ENCODE measurements around the gene CTSF.
"Not testable (repeated sequence)": the region's sequence is repeated elsewhere in the genome, so short reads cannot be mapped to it uniquely, and the experiment has no call there.

CTSF gene

DNA sequence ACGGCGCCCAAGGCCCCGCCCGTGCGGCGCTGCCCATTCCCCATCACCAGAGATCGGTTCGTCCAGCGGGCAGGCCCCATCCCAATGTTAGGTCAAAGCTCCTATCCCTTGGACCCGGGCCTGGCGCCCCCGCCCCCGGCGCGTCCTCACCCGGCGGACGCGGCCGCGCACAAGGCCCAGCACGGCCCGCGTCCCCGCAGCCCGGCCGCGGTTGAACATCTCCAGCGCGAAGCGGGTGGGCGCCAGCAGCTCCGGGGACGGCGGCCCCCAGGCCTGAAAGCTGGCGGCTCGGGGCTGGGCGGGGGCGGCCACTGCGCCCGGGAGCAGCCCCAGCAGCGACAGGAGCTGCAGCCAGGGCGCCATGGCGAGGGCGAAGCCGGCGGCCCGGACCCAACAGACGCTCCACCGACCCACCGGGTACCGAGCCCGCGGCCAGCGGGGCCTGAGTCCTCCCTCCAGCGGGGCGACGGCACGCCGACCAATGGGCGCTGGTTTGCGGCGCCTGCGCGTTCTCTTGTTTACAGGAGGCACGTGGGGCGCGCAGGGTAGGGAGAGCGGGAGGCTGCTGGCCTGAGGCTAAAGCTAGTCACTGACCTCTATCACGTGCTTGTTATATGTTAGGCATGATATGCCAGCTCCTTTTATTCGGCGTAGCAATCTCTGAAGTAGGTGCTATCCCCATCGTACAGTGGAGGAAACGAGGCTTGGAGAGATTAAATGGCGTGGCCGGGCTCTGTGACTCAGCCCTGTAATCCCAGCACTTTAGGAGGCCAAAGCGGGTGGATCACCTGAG lies at the start of gene CTSF:
Gene CTSF, minus strand, starts transcription at position 483 of the 793 bp plus-strand sequence. Its CDS starts 120 bp downstream, at position 363.
- peak; percentile 63 to 67 for DNase-seq (ENCODE audit: low read depth in 2 of 2)

DNA sequence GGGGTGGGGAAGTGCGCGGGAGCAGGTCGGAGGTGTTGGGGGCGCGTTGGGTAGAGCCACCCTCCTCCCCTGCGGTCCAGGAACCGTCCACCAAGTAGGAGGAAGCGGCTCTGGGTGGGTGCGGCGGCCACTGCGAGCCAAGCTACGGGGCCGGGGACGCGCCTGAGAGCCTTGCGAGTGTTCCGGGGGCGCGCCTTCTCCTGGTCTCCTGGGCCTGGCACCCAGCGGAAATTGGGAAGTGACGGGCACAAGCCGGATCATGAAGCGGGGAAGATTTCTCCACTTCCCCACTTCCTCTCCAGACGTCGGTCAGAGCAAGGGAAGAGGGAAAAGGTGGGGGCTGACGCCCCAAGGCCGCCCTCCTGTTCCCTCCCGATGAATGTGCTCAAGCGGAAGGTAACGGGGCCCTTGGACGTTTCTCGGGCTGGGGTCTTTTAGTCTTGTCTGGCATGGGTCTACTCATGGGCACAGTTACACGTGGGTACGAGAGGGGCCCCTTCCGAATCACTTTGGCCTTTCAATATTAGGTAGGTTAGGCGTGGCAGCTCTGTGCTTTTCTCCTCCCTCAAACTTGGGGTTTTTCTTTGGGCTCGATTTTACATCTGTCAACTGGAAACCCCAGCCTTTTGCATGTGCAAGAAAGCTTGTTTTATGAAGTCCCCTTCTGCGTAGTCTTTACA lies 48.9 kb upstream of the CTSF start:
- no peak for DNase-seq (ENCODE audit: low read depth in 2 of 2)

DNA sequence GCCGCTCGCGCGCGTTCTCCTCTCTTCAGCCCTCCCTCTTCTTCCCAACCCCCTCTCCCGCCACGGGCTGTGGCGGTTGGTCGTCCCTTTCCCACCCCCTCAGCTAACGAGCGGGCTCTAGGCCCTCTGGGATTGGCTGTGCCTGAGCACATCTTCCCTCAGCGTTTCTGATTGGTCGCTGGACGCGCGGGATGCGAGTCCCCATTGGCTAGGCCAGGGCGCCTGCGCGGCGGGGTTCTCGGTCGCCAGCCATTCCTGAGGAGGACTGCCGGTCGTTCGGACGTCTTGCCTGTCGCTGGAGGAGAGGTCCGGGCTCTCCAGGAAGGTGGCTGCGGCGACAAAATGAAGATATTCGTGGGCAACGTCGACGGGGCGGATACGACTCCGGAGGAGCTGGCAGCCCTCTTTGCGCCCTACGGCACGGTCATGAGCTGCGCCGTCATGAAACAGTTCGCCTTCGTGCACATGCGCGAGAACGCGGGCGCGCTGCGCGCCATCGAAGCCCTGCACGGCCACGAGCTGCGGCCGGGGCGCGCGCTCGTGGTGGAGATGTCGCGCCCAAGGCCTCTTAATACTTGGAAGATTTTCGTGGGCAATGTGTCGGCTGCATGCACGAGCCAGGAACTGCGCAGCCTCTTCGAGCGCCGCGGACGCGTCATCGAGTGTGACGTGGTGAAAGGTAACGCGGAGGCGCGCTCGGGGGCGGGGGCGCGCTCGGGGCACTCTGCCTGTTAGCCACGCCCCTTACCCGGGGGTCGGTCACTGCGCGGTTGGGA lies 48.2 kb upstream of the CTSF start, which contains the start of gene RBM14:
Gene RBM14, plus strand, starts transcription at position 252 of the 776 bp plus-strand sequence. Its CDS starts 91 bp downstream, at position 343.
- DNase-seq (ENCODE audit: low read depth in 2 of 2) = peak; percentile 96 to 97

DNA sequence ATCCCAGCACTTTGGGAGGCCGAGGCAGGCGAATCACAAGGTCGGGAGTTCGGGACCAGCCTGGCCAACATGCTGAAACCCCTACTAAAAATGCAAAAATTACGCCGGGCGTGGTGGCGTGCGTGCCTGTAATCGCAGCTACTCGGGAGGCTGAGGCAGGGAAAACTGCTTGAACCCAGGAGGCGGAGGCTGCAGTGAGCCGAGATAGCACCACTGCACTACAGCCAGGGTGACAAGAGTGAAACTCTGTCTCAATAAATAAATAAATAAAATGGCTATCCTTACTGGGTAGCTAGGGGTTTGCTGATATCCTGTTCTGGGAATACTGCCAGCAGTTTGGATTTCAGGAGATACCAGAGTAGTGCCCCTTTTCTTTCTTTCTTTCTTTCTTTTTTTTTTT lies 45.7 kb upstream of the CTSF start:
- no peak for DNase-seq (ENCODE audit: low read depth in 2 of 2)

DNA sequence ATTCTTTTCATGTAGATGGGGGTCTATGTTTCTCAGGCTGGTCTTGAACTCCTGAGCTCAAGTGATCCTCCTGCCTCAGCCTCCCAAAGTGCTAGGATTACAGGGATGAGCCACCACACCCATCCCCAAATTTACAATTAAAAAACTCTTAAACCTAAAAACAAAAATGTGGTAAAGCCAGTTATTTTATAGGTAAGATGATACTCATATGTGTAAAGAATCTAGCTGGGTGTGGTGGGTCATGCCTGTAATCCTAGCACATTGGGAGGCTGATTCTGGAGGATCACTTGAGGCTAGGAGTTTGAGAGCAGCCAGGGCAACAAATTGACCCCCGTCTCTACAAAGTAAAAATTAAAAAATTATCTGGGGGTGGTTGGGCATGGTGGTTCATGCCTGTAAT lies 44.1 kb upstream of the CTSF start:
- DNase-seq (ENCODE audit: low read depth in 2 of 2) = no peak

DNA sequence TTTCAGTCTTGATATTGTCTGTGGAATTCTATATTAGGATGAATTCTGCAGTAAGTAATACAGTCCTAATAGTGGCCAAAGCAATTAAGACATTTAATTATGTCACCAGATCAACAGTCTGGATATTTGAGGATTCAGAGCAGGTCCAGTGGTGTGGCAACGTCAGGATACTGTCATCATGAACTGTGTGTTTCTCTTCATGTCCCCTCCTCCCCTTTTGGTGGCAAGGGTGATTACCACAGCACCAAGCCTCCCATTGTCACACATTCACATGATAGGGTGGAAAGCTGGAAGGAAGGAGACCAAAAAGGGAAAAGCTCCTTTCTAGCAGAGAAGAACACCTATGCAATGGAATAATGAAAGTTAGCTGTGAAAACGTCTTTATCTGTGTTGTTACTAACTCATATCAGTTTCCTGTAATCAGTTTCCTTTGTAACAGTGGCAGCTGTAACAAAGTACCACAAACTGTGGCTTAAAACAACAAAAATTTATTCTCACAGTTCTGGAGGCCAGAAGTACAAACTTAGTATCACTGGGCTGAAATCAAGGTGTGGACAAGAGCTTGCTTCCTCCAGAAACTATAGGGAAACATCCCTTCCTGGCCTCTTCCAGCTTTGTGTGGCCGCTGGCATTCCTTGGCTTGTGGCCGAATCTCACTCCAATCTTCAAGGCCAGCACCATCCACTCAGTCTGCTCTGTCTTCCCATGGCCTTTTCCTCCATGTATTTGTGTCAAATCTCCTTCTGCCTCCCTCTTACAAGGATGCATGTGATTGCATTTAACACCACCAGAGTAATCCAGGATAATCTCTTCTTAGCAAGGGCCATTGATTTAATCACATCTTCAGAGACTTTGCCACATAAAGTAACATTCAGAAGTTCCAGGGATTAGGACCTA lies 41.6 kb upstream of the CTSF start:
- no peak for DNase-seq (ENCODE audit: low read depth in 2 of 2)

DNA sequence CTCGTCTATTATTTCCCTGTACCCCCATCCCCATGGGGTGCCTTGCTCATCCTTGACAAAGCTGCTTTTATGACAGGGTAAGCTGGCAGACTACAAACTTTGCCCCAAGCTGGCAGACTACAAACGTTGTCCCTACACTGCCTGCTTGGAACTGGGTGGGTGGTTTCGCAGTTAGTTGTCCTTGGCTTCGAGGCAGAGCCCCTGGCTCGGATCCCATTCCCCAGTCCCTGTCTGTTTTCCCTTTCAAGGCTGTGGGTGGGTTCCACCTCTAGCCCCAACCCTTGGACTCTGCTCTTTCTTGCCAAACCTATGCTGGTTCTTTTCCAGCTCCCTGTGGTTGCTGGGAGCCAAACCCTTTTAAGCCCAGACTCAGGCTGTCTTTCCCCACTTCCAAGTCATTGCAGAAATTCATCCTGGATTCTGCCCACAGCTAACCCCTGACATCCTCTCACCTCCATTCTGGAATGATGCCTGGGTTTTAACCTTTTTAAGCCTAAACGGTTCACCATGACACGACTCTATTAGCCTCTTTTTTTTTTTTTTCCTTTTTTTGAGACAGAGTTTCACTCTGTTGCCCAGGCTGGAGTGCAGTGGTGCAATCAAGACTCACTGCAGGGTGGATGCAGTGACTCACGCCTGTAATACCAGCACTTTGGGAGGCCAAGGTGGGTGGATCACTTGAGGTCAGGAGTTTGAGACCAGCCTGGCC lies 38.9 kb upstream of the CTSF start:
- no peak for DNase-seq (ENCODE audit: low read depth in 2 of 2)

DNA sequence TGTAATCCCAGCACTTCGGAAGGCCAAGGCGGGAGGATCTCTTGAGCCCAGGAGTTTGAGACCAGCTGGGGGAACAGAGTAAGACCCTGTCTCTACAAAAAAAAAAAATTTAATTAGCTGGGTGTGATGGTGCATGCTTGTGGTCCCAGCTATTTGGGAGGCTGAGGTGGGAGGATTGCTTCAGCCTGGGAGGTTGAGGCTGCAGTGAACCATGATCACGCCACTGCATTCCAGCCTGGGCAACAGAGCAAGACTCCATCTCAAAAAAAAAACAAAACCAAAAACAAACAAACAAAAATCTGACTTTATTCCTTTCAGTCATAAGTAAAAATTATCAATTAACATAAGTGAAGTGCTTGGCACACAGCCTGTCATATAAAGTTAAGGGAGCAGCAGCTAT lies 38.2 kb upstream of the CTSF start:
- not testable (repeated sequence) for DNase-seq (ENCODE audit: low read depth in 2 of 2)

DNA sequence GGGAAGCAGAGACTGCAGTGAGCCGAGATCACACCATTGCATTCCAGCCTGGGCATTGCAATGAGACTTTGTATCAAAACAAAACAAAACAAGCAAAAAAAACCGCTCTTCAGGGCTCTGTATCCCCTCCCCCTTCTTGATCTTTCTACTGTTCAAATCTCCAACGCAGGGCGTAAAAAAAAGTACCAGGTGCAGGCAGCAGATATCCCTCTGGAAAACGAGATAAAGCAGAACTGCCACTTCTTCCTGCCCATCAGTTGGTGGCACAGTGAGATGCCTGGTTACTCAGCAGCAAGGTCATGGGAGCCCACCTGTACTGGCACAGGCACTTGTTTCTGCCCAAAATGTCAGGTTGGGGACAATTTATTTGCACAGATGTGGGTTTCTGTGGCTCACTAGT lies 35.7 kb upstream of the CTSF start:
- no peak for DNase-seq (ENCODE audit: low read depth in 2 of 2)

DNA sequence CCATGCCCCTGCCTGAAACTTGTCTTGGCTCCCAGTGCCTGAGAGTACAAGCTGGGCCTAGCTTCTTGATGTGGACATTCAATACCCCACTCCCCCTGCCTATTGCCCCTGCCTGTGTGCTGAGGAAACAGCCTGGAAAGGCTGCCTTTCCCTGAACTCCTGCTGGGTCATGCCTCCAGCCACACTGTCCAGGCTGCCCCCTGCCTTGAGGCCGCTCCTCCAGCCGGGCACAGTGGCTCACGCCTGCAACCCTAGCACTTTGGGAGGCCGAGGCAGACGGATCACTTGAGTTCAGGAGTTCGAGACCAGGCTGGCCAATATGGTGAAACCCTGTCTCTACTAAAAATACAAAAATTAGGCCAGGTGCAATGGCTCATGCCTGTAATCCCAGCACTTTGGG lies 34.7 kb upstream of the CTSF start:
- no peak for DNase-seq (ENCODE audit: low read depth in 2 of 2)

DNA sequence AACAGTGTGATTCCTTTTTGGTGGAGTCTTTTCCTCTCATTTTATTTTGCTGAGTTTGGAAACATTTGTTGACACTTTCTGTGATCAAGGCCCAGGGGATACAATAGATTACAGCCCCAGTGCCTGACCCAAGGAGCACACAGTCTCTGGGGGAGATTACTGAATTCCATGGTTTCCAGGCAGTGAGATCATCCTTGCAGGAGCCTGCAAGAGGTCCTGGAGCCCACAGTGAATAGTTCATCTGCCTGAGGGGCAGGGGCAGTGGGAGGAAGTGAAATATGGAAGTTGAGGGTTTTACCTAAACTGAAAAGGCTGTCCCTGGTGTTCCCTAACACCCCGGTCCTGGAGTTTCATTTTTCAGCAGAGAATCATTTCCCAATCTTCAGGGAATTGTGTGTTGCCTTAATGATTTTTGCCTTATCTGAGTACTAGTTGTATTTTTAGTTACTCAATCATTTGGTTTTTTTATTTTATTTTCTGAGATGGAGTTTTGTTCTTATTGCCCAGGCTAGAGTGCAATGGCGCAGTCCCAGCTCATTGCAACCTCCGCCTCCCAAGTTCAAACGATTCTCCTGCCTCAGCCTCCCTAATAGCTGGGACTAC lies 32.3 kb upstream of the CTSF start:
- DNase-seq (ENCODE audit: low read depth in 2 of 2) = no peak

DNA sequence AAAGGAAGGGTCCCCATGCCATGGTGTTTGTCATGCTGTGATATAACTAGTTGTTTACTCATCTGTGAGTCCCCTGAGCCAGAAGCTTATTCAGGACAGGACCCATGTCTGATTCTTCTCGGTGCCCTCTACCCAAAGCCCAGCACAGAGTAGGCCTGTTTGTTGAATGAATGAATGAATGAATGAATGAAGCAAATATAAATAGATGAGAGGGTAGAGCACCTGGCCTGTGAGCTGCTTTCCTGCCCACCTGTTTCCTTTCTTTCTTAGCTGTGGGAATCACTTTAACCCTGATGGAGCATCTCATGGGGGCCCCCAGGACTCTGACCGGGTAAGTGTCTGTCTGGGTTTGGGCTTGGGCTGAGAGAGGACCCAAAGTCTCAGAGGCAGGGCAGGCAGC lies 31.8 kb upstream of the CTSF start:
- no peak for DNase-seq (ENCODE audit: low read depth in 2 of 2)

DNA sequence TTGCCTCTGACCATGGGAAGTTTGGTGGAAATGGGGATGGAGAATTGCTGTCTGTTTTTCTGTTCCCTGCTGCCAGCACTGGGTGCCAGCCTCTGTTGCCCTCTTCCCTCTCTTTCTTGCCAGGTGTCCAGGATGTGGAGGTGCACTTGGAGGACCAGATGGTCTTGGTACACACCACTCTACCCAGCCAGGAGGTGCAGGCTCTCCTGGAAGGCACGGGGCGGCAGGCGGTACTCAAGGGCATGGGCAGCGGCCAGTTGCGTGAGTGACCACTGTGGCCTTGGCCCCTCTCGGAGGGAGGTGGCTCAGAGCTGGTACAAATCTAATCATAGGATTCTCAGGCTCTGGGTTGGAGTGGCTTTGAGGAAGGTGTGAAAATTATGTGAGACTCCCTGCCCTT lies 30.6 kb upstream of the CTSF start:
- no peak for DNase-seq (ENCODE audit: low read depth in 2 of 2)

DNA sequence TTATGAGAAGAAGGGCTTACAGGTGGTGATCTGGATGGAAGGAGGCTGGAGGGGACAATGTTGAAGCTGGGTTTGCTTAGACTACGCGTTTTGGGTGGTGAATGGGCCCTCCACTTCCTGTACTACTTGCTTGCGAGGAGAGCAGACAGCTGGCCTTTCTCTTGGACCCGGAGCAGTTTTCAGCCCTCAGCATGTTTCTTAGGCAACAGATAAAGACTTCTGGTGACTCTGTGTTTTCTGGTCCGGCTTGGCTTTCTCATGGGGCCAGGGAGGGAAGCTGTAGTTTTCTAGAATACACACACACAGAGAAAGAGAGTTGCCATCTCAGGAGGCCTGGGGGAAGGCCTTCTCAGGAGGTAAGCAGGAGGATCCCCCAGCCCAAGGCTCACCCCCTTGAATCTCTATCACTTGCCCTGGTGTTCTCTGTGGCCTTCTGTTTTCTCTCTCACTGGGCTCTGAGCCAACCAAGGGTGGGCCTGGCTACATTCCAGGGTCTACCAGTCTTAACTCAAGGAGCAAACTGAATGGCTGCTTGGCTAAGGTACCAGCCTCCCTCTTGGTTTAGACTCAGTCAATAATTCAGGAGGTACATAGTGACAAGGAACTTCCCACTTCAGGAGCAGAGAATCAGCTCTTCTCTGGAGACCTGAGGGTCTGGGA lies 27.0 kb upstream of the CTSF start:
- DNase-seq (ENCODE audit: low read depth in 2 of 2) = no peak

DNA sequence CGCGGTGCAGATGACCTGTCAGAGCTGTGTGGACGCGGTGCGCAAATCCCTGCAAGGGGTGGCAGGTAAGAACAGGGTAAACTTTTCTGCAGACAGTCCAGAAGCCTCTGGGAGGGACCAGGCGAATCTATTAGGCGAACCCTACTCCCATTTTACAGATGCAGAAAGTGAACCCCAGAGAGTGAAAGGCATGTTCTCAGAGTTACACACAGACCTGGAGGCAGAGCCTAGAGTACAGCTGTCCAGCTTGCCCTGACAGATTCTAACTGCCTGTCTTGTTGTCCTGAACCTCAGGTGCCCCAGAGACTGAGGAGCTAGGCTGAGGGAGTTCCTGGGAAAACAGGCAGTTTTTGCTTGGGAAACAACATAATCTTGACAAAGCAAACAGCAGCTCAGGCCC lies 25.2 kb upstream of the CTSF start:
- no peak for DNase-seq (ENCODE audit: low read depth in 2 of 2)

DNA sequence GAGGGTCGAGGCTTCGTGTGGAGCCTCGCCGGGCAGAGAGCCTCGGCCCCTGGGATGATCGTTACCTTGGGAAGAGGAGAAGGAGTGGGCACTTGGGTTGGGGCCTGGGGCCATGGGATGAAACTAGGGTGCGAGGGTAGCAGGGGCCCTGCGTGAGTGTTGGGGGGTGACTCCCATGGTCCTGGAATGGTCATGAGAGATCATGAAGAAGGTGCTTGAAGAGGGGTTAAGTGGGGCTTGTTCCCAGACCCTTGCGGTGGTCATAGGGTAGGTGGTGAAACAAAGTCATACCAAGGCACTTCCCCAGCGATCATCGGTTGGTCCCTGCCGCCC lies 24.9 kb upstream of the CTSF start:
- DNase-seq (ENCODE audit: low read depth in 2 of 2) = no peak

DNA sequence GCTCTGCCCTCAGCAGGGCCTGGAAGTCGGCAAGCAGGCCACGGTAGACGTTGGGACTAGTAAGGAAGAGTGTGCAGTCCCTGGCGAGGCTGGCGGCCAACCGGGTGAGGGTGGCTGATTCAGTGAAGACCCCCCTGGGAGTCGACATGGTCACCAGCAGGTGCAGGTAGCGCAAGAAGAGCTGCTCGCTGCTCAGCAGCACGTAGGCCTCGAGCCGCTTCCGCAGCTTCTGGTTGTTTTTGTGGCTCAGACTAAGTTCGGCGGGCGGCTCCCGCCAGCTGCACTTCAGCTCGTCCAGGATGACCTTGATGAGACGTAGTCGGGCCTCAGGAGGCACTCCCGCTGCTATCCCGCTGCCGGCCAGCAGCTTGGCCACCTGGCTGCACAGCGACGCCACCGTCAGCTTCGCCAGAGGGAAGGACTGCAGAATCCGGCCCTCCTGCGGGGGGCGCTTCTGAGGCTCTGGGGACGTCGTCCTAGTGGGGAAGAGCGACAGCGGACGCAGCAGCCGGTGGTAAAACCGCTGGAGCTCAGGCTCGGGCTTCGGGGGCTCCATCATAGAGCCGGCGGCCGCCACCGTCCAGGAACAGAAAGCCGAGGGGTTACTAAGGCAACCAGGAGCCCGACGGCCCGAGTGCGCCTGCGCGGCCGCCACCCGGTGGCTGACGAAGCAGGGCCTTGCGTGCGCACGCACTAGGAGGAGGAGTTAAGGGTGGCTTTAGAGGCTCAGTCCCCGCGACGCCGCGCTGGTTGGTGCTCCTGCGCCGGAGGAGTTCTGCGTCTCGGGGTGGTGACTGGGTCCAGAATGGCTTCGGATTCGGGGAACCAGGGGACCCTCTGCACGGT lies 24.3 kb upstream of the CTSF start, which contains the start of the genes CCDC87 and CCS:
Gene CCDC87, minus strand, starts transcription at position 607 of the 846 bp plus-strand sequence. Its CDS starts 48 bp downstream, at position 559.
Gene CCS, plus strand, starts transcription at position 729 of the 846 bp plus-strand sequence. Its CDS starts 77 bp downstream, at position 806.
- DNase-seq (ENCODE audit: low read depth in 2 of 2) = peak; percentile 98 to 99

DNA sequence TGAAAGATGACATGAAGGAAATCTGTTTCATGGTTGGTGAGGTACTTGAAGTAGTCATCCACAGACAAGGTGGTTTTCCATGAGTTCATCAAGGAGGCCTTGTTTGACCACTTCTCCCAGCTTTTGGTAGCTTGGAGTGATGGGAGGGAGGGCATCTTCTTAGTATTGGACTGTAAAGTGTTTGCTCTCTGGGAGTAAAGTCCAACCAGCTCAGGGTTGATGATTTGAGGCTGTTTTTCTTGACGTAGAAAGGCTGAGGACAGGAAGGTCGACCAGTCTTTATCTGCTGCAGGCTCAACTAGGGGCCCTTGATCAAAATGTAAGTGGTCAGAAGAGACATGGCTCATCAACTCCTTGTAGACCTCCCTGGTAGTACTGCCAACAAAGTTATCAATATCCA lies 22.8 kb upstream of the CTSF start:
- DNase-seq (ENCODE audit: low read depth in 2 of 2) = no peak

Data from stimulated activated CD8-positive, alpha-beta memory T cell treated with anti-CD3 and anti-CD28 coated beads, Interleukin-2, amount 100 ng/mL, for 48 hours (primary cell).